ENCODE measurements around the gene CDC42EP5.

DNA sequence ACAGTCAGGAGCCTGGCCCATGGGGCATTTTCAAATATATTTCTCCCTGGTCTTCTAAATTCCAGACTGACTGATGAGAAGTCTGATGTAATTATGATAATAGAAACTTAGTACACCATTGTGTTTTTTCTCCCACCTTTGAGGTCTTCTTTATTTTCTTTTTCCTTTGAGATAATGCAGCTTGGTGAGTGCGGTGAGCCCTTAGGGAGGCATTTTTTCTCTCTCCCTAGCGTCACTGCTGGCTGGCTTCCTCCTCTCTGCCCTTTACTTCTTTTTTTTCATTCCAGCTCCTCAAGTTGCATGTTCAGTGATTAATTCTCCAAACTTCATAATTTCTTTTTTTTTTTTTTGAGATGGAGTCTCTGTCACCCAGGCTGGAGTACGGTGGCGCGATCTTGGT lies 12.8 kb upstream of the CDC42EP5 start:
- TF ChIP-seq, protein P1, sequence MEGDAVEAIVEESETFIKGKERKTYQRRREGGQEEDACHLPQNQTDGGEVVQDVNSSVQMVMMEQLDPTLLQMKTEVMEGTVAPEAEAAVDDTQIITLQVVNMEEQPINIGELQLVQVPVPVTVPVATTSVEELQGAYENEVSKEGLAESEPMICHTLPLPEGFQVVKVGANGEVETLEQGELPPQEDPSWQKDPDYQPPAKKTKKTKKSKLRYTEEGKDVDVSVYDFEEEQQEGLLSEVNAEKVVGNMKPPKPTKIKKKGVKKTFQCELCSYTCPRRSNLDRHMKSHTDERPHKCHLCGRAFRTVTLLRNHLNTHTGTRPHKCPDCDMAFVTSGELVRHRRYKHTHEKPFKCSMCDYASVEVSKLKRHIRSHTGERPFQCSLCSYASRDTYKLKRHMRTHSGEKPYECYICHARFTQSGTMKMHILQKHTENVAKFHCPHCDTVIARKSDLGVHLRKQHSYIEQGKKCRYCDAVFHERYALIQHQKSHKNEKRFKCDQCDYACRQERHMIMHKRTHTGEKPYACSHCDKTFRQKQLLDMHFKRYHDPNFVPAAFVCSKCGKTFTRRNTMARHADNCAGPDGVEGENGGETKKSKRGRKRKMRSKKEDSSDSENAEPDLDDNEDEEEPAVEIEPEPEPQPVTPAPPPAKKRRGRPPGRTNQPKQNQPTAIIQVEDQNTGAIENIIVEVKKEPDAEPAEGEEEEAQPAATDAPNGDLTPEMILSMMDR (IDR thresholded peaks at IDR 0.05), result no peak
- TF ChIP-seq POLR2A (IDR thresholded peaks at IDR 0.05), result no peak

All from esophagus squamous epithelium (tissue), 4 donors.